ENCODE data around the gene CAMSAP1. TPM values are rescaled to one million over a fixed set of nuclear protein-coding genes. Genes with fewer than 3 reads are reported as not detected.

Gene CAMSAP1
- total and polyA plus RNA-seq, 4 donors: 41.7 to 58.8 (median 45.0) TPM

DNA sequence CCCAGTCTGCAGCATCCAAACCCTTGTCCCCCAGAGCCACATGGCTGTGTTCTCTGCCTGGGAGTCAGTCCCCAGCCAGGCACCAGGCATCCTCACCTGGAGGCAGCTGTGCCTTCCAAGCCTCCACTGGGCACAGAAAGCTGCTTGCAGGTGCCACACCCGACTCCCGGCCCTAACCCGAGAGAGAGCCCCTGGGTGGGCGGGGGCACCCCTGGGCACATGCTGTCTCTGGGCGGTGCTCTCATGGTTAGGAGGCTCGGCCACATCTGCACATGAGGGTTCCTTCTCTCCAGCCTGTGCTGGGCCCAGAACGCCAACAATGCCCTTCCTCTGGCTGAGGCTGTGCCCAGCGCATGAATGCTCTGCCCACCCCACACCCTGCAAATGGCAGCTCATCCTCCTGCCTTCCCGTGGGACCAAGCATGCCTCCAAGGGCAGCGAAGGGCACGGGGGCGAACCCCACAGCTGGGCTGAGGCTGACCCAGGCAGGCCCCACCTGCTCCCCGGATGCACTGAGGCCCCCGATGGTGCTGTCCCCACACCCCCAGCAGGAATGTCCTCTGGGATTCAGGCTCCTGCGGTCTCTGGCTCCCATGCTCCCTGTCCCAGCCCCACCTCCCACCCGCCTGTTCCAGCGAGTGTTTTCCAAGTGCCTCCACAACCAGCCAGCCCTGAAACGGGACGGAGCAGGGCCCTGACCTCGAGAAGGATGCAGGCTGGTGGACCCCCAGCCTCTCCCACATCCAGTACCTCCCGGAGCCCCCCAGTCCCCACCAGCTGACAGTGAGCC, 22.5 kb upstream of the CAMSAP1 start:
- H3K36me3 ChIP-seq (ENCODE audit: control insufficient read depth, insufficient read depth, low read length): peaks cover 88% of the 10 kb centered on the region
- DNase-seq (ENCODE audit: low read depth in 4 of 6, low spot score in 6 of 6): no peak

DNA sequence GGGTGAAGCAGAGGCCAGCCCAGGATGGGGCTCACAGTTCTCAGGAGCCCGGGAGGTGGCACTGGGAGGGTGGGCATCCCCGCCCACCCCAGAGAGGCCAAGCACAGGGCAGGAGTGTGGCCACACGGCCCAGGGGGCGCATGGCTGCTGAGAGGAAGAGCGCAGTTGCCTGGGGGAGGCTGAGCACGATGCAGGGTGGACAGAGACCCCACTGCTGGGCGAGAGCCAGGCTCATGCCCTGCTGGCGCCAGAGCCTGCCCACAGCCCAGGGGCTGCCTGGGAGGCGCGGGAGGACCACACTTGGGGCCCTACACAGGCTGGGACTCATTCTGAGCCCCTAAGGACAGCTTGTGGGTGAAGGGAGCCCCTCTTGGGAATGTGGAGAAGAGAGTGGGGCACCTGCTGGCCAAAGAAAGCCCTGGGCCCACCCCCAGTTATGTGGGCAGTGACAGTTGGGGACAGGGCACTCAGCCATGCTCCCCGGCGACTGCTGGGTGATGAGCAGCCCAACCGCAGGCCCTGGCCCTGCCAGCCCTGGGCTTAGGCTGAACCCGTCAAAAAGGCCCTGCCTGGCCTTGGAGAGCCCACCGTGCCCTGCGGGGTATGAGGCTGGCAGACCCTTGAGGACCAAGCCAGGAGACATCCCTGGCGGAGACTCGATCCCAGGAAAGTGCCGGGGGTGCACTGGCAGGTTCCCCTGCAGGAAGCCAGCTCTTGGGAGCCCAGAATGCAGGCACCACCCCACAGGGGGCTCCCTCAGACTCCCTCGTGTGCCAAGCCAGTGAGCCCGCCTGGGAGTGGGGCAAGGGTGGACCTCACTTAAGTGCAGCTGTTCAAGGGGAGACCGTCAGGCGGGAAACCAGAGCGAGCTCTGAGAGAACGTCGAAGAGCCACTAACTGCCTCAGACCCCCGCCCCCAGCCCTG, 21.6 kb upstream of the CAMSAP1 start:
- H3K4me1 ChIP-seq (ENCODE audit: control insufficient read depth, insufficient read depth, low read length): no peaks in the 10 kb centered on the region
- no peak overlapping the region for H3K4me3 ChIP-seq (ENCODE audit: low read depth, low read length)
- no peaks in the 10 kb centered on the region for H3K9me3 ChIP-seq (ENCODE audit: control insufficient read depth, insufficient read depth, low read length)
- H3K27ac ChIP-seq (ENCODE audit: low read depth, low read length): no peak overlapping the region
- H3K27me3 ChIP-seq (ENCODE audit: control insufficient read depth, insufficient read depth, low read length): no peaks in the 10 kb centered on the region
- H3K36me3 ChIP-seq (ENCODE audit: control insufficient read depth, insufficient read depth, low read length): peaks cover 90% of the 10 kb centered on the region
- 83% methylated on average over 27 of the region's 27 CpGs for WGBS (ENCODE audit: insufficient coverage)
- DNase-seq (ENCODE audit: low read depth in 4 of 6, low spot score in 6 of 6): no peak

More for the DNA sequence above, 22.5 kb upstream of the CAMSAP1 start:
- H3K27ac ChIP-seq (ENCODE audit: low read depth, low read length): no peak overlapping the region
- no peaks in the 10 kb centered on the region for H3K27me3 ChIP-seq (ENCODE audit: control insufficient read depth, insufficient read depth, low read length)
- no peaks in the 10 kb centered on the region for H3K4me1 ChIP-seq (ENCODE audit: control insufficient read depth, insufficient read depth, low read length)
- H3K9me3 ChIP-seq (ENCODE audit: control insufficient read depth, insufficient read depth, low read length): no peaks in the 10 kb centered on the region
- no peak overlapping the region for H3K4me3 ChIP-seq (ENCODE audit: low read depth, low read length)
- WGBS (ENCODE audit: insufficient coverage): 91% methylated on average over 21 of the region's 21 CpGs

DNA sequence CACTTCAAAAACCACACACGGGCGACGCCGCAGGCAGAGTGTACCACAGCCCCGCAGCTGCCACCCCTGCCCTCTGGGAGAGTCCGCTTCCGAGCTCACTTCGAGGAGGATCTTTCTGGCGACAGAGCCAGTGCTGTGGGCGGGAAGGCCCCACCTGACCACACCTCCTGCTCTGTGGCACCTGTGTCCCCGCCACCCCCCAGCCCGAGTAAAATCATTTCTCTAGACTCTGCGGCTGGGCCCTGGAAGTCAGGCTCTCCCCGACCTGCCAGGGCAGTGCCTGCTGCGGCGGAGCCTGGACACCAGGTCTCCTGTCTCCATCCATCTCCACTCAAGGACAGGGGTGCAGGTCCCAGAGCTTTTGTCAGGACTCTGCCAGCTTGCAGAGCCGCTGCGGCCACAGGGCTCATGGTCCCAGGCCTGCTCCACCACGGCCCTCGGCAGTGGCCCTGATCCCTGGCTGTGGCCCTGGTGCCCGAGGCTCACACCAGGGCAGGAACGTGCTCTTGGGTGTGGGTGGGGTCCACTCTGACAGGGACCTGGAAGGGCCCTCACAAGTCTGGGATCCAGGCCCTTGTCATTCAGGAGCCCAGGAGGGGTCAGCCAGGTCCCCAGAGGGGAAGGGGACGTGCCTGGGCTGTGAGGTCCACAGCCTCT, 20.9 kb upstream of the CAMSAP1 start:
- no peaks in the 10 kb centered on the region for H3K4me1 ChIP-seq (ENCODE audit: control insufficient read depth, insufficient read depth, low read length)
- H3K9me3 ChIP-seq (ENCODE audit: control insufficient read depth, insufficient read depth, low read length): no peaks in the 10 kb centered on the region
- no peak overlapping the region for H3K4me3 ChIP-seq (ENCODE audit: low read depth, low read length)
- H3K27ac ChIP-seq (ENCODE audit: low read depth, low read length): no peak overlapping the region
- 97% methylated on average over 23 of the region's 23 CpGs for WGBS (ENCODE audit: insufficient coverage)
- H3K27me3 ChIP-seq (ENCODE audit: control insufficient read depth, insufficient read depth, low read length): no peaks in the 10 kb centered on the region
- peaks cover 90% of the 10 kb centered on the region for H3K36me3 ChIP-seq (ENCODE audit: control insufficient read depth, insufficient read depth, low read length)
- DNase-seq (ENCODE audit: low read depth in 4 of 6, low spot score in 6 of 6): no peak

DNA sequence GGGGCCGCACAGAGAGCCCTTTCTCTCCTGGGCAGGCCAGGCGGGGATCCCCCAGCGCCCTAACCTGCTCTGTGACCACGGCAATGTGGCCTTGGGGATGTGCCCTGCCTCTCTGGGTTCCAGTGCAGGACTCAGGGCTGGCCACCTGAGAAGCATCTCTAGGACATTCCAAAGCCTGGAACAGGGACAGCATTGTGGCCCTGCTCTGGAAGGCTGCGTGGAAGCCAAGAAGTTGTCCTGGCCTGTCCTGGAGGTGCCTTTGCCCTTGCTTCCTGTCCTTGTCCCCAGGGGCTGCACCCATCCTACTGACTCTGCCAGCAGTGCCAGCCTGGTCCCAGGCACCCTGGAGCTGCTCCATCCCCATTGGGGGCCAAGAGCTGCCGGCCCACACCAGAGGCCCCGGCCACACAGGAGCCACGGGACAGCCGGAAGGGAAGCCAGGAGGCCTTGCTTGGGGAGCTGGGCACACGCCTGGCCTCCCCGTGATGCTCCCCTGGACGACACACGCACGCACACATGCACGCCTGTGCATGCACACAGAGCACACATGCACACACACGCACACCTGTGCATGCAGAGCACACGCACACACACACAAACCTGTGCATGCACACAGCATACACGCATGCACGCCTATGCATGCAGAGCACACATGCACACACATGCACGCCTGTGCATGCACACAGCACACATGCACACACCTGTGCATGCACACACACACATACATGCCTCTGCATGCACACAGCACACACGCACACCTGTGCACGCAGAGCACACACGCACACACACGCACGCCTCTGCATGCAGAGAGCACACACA, 20.1 kb upstream of the CAMSAP1 start:
- Histone ChIP-seq H3K36me3 (ENCODE audit: control insufficient read depth, insufficient read depth, low read length) (peaks cover 84% of the 10 kb centered on the region), H3K27ac (ENCODE audit: low read depth, low read length) (no peak overlapping the region), H3K4me1 (ENCODE audit: control insufficient read depth, insufficient read depth, low read length) (no peaks in the 10 kb centered on the region), H3K9me3 (ENCODE audit: control insufficient read depth, insufficient read depth, low read length) (no peaks in the 10 kb centered on the region), H3K4me3 (ENCODE audit: low read depth, low read length) (no peak overlapping the region), H3K27me3 (ENCODE audit: control insufficient read depth, insufficient read depth, low read length) (no peaks in the 10 kb centered on the region)
- no peak for DNase-seq (ENCODE audit: low read depth in 4 of 6, low spot score in 6 of 6)
- WGBS (ENCODE audit: insufficient coverage): 95% methylated on average over 25 of the region's 25 CpGs

DNA sequence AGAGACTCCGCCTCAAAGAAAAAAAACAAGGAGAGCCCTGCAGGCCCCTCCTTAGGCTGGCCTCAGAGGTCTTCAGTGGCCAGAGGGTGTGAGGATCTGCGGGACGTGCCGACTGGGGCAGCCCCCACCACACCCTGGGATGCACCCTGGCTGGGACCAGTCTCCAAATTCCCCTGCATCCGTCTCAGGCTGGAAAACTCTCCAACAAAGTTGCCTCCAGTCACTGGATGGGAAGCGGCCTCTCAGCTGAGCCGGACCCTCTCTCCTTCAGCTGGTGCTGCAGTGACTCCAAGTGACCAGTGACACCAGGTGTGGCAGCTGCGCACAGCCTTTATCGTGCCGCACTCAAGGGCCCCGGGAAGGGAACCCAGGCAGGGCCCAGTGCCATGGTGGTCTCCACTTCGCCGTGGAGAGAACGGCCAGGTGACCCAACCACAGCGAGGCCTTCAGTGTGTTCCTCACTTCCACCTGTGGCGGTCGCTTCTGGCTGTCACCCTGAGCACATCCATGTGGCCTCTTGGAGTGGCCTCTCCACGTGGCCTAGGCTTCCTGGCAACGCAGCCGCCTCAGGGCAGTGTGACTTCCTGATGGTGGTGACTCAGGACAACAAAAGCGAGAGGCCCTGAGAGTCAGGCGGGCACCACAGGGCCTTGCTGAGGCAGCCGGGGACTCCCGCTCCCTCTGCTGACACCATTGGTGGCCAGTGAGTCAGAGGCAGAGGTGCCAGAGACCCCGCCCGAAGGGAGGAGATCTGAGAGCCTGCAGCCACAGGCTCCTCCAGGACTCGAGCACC, 19.3 kb upstream of the CAMSAP1 start:
- H3K27me3 ChIP-seq (ENCODE audit: control insufficient read depth, insufficient read depth, low read length): no peaks in the 10 kb centered on the region
- H3K27ac ChIP-seq (ENCODE audit: low read depth, low read length): no peak overlapping the region
- 93% methylated on average over 27 of the region's 27 CpGs for WGBS (ENCODE audit: insufficient coverage)
- DNase-seq (ENCODE audit: low read depth in 4 of 6, low spot score in 6 of 6): no peak
- no peaks in the 10 kb centered on the region for H3K9me3 ChIP-seq (ENCODE audit: control insufficient read depth, insufficient read depth, low read length)
- H3K4me3 ChIP-seq (ENCODE audit: low read depth, low read length): no peak overlapping the region
- no peaks in the 10 kb centered on the region for H3K4me1 ChIP-seq (ENCODE audit: control insufficient read depth, insufficient read depth, low read length)
- peaks cover 88% of the 10 kb centered on the region for H3K36me3 ChIP-seq (ENCODE audit: control insufficient read depth, insufficient read depth, low read length)

DNA sequence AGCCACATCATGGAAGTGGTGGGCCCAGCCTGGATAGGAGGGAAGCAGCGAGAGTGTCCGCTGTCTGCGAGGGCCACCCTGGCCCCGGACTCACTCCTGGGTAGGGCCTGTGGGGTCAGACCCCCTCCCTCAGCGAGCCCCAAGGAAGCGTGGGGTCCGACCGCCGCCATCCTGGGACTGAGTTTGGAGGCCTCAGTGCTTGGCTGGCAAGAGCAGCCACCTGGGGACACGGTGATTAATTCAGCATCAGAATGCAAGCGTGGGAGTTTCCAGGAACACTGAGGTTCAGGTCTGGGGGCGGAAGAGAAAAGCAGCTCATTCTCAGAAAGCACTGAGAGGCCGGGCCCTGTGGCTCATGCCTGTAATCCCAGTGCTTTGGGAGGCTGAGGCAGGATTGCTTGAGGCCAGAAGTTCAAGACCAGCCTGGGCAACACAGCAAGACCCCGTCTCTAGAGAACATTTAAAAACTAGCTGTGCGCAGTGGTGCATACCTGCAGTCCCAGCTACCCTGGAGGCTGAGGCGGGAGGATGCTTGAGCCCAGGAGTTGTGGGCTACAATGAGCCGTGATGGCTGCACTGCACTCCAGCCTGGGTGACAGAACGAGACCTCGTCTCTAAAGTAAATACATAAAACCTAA, 18.3 kb upstream of the CAMSAP1 start:
- peaks cover 85% of the 10 kb centered on the region for H3K36me3 ChIP-seq (ENCODE audit: control insufficient read depth, insufficient read depth, low read length)
- no peaks in the 10 kb centered on the region for H3K9me3 ChIP-seq (ENCODE audit: control insufficient read depth, insufficient read depth, low read length)
- no peaks in the 10 kb centered on the region for H3K4me1 ChIP-seq (ENCODE audit: control insufficient read depth, insufficient read depth, low read length)
- H3K4me3 ChIP-seq (ENCODE audit: low read depth, low read length): no peak overlapping the region
- WGBS (ENCODE audit: insufficient coverage): 94% methylated on average over 18 of the region's 19 CpGs
- no peaks in the 10 kb centered on the region for H3K27me3 ChIP-seq (ENCODE audit: control insufficient read depth, insufficient read depth, low read length)
- DNase-seq (ENCODE audit: low read depth in 4 of 6, low spot score in 6 of 6): no peak
- H3K27ac ChIP-seq (ENCODE audit: low read depth, low read length): no peak overlapping the region

DNA sequence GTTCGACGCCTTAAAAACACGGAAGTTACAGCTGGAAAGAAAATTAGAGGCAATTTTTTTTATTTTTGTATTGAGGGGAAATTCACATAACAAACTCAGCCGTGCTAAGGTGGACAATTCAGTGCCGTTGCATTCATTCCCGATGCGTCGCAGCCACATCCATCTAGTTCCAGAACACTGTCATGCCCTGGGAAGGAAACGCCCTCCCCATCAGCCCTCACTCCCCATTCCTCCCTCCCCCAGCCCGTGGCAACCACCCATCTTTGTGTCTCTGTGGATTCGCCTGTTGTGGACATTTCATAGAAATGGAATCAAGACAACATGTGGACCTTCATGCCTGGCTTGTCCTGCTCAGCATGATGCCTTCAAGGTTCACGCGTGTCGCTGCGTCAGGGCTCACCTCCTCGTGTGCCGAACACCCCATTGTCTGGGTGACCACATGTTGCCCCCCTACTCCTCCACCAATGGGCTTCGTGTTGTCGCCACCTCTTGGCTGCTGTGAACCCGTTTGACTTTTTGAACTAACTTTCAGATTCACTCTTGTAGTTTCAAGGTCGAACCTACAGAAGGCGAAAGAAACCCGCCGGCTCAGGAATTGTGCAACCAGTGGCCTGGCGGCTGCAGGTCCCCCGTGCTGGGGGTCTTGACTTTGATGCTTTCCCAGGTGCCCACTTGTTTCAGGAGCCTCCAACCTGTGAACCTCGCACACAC, 17.4 kb upstream of the CAMSAP1 start:
- WGBS (ENCODE audit: insufficient coverage): 84% methylated on average over 19 of the region's 27 CpGs
- Histone ChIP-seq H3K27ac (ENCODE audit: low read depth, low read length) (no peak overlapping the region), H3K36me3 (ENCODE audit: control insufficient read depth, insufficient read depth, low read length) (peaks cover 81% of the 10 kb centered on the region), H3K27me3 (ENCODE audit: control insufficient read depth, insufficient read depth, low read length) (no peaks in the 10 kb centered on the region), H3K4me1 (ENCODE audit: control insufficient read depth, insufficient read depth, low read length) (no peaks in the 10 kb centered on the region), H3K9me3 (ENCODE audit: control insufficient read depth, insufficient read depth, low read length) (no peaks in the 10 kb centered on the region), H3K4me3 (ENCODE audit: low read depth, low read length) (no peak overlapping the region)
- DNase-seq (ENCODE audit: low read depth in 4 of 6, low spot score in 6 of 6): no peak

DNA sequence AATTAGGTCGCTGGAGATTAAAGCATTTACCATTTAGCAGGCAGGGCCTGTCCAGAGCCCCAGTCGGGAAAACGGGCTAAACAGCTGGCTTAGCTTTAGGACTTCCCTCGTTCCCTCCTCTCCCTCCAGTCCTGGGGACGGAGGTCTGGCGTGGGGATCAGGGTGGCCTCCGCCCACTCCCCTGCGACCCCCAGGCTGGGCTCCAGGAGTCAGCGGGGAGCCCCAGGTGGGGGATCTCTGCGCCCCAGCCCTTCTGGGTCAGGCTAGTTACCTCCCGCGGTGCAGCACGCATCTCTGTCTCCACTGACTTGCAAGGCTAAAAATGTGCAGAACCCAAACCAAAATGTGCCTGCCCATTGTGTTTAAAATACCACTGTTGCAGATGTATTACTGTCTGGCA, 16.2 kb upstream of the CAMSAP1 start:
- Histone ChIP-seq H3K4me1 (ENCODE audit: control insufficient read depth, insufficient read depth, low read length) (no peaks in the 10 kb centered on the region), H3K4me3 (ENCODE audit: low read depth, low read length) (no peak overlapping the region), H3K27ac (ENCODE audit: low read depth, low read length) (no peak overlapping the region), H3K27me3 (ENCODE audit: control insufficient read depth, insufficient read depth, low read length) (no peaks in the 10 kb centered on the region), H3K36me3 (ENCODE audit: control insufficient read depth, insufficient read depth, low read length) (peaks cover 73% of the 10 kb centered on the region), H3K9me3 (ENCODE audit: control insufficient read depth, insufficient read depth, low read length) (no peaks in the 10 kb centered on the region)
- WGBS (ENCODE audit: insufficient coverage): 87% methylated on average over 13 of the region's 13 CpGs
- no peak for DNase-seq (ENCODE audit: low read depth in 4 of 6, low spot score in 6 of 6)
